Measurements from ENCODE around the gene WNT5B. TPM values are rescaled to one million over a fixed set of nuclear protein-coding genes. Genes with fewer than 3 reads are reported as not detected.
A peak's percentile ranks its signal among the peaks of the same experiment; 100 is the strongest.

WNT5B gene
- total and polyA plus RNA-seq, 9 of the 15 experiments (the other 6 are each of a cell fraction or from before 2014, with no cell fraction given): 0.42 to 16.8 (median 5.4) TPM

GRCh38 chr12:1605129-1606020, 23.7 kb upstream of the WNT5B start (continued):
- TF ChIP-seq, protein P1, sequence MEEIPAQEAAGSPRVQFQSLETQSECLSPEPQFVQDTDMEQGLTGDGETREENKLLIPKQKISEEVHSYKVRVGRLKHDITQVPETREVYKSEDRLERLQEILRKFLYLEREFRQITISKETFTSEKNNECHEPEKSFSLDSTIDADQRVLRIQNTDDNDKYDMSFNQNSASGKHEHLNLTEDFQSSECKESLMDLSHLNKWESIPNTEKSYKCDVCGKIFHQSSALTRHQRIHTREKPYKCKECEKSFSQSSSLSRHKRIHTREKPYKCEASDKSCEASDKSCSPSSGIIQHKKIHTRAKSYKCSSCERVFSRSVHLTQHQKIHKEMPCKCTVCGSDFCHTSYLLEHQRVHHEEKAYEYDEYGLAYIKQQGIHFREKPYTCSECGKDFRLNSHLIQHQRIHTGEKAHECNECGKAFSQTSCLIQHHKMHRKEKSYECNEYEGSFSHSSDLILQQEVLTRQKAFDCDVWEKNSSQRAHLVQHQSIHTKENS (CRISPR knock-in tag; IDR thresholded peaks at IDR 0.05): no peak
- TF ChIP-seq, protein P2, sequence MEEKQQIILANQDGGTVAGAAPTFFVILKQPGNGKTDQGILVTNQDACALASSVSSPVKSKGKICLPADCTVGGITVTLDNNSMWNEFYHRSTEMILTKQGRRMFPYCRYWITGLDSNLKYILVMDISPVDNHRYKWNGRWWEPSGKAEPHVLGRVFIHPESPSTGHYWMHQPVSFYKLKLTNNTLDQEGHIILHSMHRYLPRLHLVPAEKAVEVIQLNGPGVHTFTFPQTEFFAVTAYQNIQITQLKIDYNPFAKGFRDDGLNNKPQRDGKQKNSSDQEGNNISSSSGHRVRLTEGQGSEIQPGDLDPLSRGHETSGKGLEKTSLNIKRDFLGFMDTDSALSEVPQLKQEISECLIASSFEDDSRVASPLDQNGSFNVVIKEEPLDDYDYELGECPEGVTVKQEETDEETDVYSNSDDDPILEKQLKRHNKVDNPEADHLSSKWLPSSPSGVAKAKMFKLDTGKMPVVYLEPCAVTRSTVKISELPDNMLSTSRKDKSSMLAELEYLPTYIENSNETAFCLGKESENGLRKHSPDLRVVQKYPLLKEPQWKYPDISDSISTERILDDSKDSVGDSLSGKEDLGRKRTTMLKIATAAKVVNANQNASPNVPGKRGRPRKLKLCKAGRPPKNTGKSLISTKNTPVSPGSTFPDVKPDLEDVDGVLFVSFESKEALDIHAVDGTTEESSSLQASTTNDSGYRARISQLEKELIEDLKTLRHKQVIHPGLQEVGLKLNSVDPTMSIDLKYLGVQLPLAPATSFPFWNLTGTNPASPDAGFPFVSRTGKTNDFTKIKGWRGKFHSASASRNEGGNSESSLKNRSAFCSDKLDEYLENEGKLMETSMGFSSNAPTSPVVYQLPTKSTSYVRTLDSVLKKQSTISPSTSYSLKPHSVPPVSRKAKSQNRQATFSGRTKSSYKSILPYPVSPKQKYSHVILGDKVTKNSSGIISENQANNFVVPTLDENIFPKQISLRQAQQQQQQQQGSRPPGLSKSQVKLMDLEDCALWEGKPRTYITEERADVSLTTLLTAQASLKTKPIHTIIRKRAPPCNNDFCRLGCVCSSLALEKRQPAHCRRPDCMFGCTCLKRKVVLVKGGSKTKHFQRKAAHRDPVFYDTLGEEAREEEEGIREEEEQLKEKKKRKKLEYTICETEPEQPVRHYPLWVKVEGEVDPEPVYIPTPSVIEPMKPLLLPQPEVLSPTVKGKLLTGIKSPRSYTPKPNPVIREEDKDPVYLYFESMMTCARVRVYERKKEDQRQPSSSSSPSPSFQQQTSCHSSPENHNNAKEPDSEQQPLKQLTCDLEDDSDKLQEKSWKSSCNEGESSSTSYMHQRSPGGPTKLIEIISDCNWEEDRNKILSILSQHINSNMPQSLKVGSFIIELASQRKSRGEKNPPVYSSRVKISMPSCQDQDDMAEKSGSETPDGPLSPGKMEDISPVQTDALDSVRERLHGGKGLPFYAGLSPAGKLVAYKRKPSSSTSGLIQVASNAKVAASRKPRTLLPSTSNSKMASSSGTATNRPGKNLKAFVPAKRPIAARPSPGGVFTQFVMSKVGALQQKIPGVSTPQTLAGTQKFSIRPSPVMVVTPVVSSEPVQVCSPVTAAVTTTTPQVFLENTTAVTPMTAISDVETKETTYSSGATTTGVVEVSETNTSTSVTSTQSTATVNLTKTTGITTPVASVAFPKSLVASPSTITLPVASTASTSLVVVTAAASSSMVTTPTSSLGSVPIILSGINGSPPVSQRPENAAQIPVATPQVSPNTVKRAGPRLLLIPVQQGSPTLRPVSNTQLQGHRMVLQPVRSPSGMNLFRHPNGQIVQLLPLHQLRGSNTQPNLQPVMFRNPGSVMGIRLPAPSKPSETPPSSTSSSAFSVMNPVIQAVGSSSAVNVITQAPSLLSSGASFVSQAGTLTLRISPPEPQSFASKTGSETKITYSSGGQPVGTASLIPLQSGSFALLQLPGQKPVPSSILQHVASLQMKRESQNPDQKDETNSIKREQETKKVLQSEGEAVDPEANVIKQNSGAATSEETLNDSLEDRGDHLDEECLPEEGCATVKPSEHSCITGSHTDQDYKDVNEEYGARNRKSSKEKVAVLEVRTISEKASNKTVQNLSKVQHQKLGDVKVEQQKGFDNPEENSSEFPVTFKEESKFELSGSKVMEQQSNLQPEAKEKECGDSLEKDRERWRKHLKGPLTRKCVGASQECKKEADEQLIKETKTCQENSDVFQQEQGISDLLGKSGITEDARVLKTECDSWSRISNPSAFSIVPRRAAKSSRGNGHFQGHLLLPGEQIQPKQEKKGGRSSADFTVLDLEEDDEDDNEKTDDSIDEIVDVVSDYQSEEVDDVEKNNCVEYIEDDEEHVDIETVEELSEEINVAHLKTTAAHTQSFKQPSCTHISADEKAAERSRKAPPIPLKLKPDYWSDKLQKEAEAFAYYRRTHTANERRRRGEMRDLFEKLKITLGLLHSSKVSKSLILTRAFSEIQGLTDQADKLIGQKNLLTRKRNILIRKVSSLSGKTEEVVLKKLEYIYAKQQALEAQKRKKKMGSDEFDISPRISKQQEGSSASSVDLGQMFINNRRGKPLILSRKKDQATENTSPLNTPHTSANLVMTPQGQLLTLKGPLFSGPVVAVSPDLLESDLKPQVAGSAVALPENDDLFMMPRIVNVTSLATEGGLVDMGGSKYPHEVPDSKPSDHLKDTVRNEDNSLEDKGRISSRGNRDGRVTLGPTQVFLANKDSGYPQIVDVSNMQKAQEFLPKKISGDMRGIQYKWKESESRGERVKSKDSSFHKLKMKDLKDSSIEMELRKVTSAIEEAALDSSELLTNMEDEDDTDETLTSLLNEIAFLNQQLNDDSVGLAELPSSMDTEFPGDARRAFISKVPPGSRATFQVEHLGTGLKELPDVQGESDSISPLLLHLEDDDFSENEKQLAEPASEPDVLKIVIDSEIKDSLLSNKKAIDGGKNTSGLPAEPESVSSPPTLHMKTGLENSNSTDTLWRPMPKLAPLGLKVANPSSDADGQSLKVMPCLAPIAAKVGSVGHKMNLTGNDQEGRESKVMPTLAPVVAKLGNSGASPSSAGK (IDR thresholded peaks at IDR 0.05): no peak
- TF ChIP-seq PHB (CRISPR knock-in tag; IDR thresholded peaks at IDR 0.05) (0 out of 2 replicates have a peak, but pooled peaks have one; percentile 10), NONO (IDR thresholded peaks at IDR 0.05; ENCODE audit: low read depth in 2 of 2, low read length in 1 of 2) (no peak; a peak in 1 of 4 replicates), MTA3 (IDR thresholded peaks at IDR 0.05; ENCODE audit: borderline replicate concordance) (peak; percentile 19; the same call in 1 of the 2 replicates), COPS2 (conservative IDR thresholded peaks at IDR 0.05) (no peak), PRPF4 (IDR thresholded peaks at IDR 0.05; ENCODE audit: insufficient read depth, low read depth, low read length, poor library complexity, severe bottlenecking) (no peak), ZNF830 (CRISPR knock-in tag; IDR thresholded peaks at IDR 0.05) (0 out of 2 replicates have a peak, but pooled peaks have one; percentile 34)
- TF ChIP-seq, protein P3, sequence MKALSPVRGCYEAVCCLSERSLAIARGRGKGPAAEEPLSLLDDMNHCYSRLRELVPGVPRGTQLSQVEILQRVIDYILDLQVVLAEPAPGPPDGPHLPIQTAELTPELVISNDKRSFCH (CRISPR knock-in tag; IDR thresholded peaks at IDR 0.05): no peak
- TF ChIP-seq, protein P3 (tag; IDR thresholded peaks at IDR 0.05): peak; percentile 43; the same call in 1 of the 2 replicates
- TF ChIP-seq, protein P4, sequence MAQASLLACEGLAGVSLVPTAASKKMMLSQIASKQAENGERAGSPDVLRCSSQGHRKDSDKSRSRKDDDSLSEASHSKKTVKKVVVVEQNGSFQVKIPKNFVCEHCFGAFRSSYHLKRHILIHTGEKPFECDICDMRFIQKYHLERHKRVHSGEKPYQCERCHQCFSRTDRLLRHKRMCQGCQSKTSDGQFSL (CRISPR knock-in tag; IDR thresholded peaks at IDR 0.05): 0 out of 2 replicates have a peak, but pooled peaks have one; percentile 22
- TF ChIP-seq, protein P4 (tag; IDR thresholded peaks at IDR 0.05): no peak

All from K562 (cell line).